D341Med (cell line): Measurements from ENCODE around the gene KRTAP27-1.

Experiments used
- DNase-seq: peaks from one replicate; pipeline ENCODE4 v3.0.0; 2012; ENCODE audit warnings: low spot score

The KRTAP27-1 gene

DNA sequence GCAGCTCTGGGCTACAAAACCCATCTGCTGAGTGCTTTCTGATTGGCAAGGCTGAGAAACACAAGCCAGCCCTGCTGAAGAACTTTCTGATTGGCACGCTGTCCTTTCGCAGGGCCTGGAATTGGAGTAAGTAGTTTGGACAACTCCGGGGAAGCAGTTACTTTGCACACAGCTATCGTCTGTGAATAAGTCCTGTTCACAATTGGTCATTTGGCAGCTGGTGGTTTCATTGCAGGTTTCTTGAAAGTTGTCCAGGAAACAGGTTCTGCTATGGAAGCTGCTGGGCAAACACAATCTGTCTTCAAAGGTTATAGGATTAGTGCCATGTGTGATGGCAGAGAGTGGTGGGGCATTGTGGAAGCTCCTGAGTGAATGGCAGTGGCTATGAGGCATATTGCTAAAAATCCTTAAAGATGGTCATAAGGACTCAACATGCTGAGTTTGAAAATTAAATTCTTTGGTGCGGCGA lies at the start of gene KRTAP27-1:
Gene KRTAP27-1 (minus strand): TSS at position 419 of the 469 bp plus-strand sequence. CDS start 26 bp downstream, at position 393.
- DNase-seq, result no peak

DNA sequence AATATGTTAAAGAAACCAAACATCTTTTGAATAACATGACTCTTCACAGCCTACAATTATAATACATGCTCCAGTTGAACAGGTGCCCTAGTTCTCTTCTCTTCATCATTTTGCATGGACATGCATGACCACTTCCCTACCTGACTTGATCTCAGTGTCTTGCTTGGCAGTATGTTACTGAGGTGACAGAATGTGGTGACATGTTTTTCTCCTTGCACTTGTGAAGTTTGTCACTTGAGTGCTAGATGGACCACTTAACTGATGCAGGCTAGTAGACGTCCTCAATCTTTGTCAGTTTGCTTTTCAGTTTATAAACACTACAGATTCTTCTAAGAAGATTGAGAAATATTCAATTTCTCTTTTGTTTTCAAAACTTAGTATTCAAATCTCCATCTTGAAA lies 44.7 kb upstream of the KRTAP27-1 start:
- DNase-seq, result no peak

GRCh38 chr21:30372139-30372770 lies 34.8 kb upstream of the KRTAP27-1 start, which contains the start of gene KRTAP13-2:
KRTAP13-2 (minus strand) TSS chr21:30372271; CDS start chr21:30372213, 58 bp downstream.
- no peak for DNase-seq

DNA sequence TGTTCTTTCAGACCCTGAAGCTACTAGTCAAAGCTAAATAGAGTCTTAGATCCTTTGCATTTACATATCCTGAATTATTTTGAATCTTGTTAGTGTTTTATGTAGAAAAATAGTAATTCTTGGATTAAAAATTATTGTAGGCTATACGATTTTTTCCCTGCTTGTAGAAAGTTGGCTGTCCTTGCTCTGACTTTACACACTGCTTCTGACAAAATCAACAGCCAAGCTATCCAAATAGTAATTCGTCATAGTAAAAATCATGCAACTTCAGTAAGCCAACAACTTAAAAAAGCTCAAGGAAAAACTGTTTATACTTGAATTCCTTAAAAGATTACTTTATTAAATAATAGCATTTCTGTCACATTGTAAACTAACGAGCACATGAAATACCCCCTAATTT lies 18.4 kb upstream of the KRTAP27-1 start:
- DNase-seq, result no peak

GRCh38 chr21:30354308-30355005 lies 17.0 kb upstream of the KRTAP27-1 start:
- DNase-seq, result no peak

DNA sequence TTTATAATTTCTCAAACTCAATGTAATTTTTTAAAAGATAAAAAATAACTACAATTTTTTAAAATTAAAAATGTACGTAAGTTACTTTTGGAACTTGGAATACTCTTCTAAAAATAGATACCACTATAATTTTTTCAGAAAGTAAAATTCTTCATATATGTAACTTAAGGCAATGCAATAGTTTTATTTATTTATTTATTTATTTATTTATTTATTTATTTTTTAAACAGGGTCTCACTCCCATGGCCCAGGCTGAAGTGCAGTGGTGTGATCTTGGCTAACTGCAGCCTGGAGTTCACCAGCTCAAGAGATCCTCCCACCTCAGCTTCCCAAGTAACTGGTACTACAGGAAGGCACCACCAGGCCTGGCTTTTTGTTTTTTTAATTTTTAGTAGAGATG lies 14.0 kb upstream of the KRTAP27-1 start:
- no peak for DNase-seq

GRCh38 chr21:30349572-30349971 lies 12.1 kb upstream of the KRTAP27-1 start:
- DNase-seq, result no peak

DNA sequence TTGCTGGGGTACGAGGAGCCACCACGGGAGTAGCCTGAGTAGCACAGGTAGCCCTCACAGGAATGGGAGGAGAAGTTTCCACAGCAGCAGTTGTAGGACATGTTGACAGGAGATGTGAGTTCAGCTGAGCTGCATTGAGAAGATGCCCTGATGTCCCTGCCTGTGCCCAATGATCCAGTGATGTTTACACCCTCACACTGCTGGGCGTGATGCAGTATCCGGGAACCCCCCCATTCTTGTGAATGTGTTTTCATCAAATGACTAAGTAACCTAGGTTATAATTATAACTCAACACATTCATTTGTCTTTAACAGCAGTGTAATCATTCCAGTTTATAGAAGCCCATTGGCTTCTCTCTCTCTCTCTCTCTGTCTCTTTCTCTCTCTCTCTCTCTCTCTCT lies 11.0 kb upstream of the KRTAP27-1 start, which contains the start of gene KRTAP23-1:
Gene KRTAP23-1 (minus strand): TSS at position 101 of the 400 bp plus-strand sequence. CDS start 0 bp downstream, at position 101.
- no peak for DNase-seq

GRCh38 chr21:30345014-30345413 lies 7.5 kb upstream of the KRTAP27-1 start:
- no peak for DNase-seq

DNA sequence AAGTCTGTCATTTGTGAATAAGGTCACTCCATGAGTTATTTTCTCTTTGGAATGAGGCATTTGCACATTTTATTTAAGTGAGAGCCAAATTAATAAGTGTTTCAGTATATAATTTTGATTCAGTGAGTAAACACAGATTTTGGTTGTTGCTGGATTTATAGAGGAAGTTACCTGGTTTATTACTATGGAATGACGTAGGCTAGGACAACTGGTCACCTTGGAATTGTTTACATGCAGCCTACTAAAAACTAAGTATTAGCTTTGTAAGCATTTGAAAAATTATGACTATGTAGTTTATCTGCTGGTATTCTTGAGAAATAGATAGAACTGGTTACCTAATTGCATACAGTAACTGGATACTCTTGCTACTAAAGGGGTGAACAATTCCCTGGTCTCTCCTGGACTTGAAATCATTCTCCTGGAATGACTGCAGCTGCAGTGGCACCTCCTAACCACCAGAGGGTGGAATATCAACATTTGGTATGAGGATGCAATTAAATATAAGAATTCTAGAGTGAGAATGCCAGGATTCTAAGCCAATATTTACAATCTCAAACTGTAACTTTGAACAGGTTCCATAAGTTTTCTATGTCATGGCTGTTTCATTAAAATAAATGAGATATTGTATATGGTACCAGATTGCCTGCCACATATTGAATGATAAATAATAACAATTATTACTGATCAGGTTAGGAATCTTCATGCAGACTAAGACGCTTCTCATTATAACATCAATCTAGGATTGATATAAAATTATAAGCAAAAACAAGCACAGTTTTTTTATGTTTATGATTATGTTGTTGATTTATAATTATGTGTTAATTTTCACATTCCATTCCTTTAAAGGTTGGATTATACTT lies 3.5 kb upstream of the KRTAP27-1 start:
- DNase-seq, result peak; percentile 58

DNA sequence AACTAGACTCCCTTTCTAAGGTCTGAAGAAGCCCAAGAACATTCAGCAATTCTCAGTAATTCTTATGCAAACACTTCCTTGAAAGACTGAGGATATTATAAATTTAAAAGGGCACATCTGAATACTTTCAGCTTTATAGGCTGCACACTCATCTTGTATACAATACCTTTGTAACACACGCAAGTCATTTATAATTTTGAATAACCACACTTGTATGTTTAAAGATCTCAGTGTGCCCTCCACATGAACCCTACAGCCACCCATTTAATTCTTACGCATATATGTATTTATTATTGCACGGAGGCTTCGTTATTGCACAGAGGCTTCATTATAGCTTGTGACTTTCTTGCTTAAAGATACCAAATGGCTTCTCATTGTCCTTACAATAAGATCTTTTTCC lies 1.2 kb upstream of the KRTAP27-1 start:
- no peak for DNase-seq

DNA sequence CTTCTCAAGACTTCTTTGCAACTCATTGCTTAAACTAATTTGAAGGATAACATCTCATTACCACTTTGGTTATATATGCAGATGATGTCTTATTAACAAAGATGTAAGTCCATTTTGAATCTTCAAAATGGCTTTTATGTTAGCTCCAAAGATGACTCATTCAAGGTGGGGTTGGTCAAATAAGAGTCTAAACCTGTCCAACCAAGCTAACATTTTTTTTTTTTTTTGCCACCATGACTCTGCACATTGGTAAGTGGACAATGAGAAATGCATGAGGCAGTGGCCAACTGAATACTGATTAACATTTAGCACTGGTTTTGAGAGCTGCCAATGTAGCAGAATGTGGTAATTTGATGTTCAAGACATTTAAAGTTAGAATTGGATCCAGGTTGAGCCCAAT lies 278 bp upstream of the KRTAP27-1 start:
- no peak for DNase-seq

DNA sequence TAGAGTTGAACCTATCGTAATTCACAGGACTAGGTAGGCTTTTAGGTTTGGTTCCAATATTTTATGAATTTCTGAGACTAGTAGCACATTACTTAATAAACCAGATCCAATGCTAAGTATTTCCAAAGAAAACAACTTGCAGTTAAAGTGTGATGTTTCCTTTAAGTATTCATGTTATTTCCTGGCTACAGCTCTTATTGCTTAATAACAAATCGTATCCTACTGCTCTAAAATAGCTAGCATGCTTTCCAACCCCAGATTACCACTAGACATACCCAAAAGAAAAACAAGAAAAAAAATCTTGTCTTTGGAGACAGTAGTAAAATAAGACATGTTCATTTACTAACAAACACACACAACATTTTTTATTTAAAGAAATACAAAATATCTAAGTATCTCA lies 898 bp downstream of the KRTAP27-1 start:
- DNase-seq, result no peak

GRCh38 chr21:30333736-30334135 lies 3.8 kb downstream of the KRTAP27-1 start:
- no peak for DNase-seq

DNA sequence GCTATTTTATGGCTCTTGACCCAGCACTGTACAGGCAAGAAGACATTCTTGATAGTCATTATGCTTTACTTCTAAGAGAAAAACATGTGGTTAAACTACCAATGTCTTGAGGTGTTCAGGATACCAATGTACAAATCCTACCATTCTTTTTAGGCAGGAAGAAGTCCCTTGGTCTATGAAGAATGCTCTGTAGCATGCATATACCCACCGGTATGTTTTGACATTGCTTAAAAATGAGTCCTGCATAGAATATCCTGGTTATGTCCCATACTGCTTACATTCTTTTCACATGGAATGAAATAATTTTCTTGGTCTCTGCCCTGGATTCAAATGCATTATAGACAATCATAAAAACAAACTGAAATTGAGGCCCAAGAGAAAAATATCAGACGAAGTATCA lies 4.8 kb downstream of the KRTAP27-1 start:
- DNase-seq, result no peak

GRCh38 chr21:30329203-30329875 lies 8.2 kb downstream of the KRTAP27-1 start:
- DNase-seq, result no peak

- DNase-seq, result no peak
Observed at GRCh38 chr21:30326390-30326789, 11.1 kb downstream of the KRTAP27-1 start.

GRCh38 chr21:30320215-30320614 lies 17.3 kb downstream of the KRTAP27-1 start, which contains the start of gene KRTAP26-1:
KRTAP26-1 (minus strand) TSS chr21:30320315; CDS start chr21:30320035, 280 bp downstream.
- DNase-seq, result no peak

DNA sequence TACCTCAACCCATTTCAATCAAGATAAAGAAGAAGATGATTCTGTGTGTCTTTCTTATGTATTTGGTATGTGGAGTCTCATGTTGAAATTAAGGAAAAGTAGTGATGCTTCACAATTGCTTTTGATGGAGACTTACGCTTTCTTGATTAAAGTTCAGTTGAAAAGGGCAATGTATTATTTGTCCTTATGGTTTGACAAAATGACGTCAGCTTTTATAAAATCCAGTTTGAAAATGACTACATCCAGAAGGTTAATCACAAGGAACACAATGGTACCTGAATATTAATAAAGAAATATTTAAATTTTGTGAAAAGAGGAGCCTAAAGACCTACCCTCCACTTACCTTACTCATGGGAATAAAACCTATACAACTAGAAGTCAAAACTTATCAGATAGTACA lies 21.8 kb downstream of the KRTAP27-1 start:
- no peak for DNase-seq

- DNase-seq, result no peak
Observed at GRCh38 chr21:30306884-30307283, 30.6 kb downstream of the KRTAP27-1 start.

DNA sequence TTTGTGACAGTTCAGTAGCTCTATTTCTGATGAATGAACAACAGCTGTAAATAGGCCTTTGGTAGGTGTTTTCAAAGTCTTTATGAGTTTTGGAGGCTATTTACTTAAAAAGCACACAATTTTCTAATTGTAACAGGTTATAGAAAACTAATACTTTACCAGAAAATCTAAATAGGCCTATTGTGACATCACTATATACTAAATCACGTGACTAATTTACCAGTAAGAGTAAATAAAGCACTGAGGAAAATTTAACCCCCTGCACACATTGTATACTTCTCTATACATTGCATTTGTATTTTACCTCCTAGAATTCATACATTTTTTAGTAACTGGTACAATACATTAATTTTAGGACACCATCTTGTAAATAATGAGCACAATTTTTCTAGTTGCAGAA lies 32.4 kb downstream of the KRTAP27-1 start:
- no peak for DNase-seq

GRCh38 chr21:30289215-30289614 lies 48.3 kb downstream of the KRTAP27-1 start, which contains the start of gene KRTAP25-1:
KRTAP25-1 (minus strand) TSS chr21:30289514; CDS start chr21:30289490, 24 bp downstream.
- DNase-seq, result no peak
